ENCODE results near the gene MACC1.

DNA sequence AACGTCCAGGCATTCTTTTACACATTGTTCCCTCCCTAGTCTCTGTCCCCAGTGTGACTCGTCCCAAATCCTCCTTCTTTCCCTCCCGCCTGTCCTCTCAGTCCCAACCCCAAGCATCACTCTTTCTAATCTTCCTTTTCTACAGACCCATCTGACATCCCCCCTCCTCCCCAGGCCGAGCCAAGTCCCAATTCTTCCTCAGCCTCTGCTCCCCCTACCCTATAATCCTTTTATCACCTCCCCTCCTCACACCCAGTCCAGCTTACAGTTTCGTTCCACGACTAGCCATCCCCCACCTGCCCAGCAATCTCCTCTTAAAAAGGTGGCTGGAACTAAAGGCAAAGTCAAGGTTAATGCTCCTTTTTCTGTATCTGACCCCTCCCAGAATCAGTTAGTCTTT, 95.1 kb downstream of the MACC1 start:
- TF ChIP-seq, protein P1, sequence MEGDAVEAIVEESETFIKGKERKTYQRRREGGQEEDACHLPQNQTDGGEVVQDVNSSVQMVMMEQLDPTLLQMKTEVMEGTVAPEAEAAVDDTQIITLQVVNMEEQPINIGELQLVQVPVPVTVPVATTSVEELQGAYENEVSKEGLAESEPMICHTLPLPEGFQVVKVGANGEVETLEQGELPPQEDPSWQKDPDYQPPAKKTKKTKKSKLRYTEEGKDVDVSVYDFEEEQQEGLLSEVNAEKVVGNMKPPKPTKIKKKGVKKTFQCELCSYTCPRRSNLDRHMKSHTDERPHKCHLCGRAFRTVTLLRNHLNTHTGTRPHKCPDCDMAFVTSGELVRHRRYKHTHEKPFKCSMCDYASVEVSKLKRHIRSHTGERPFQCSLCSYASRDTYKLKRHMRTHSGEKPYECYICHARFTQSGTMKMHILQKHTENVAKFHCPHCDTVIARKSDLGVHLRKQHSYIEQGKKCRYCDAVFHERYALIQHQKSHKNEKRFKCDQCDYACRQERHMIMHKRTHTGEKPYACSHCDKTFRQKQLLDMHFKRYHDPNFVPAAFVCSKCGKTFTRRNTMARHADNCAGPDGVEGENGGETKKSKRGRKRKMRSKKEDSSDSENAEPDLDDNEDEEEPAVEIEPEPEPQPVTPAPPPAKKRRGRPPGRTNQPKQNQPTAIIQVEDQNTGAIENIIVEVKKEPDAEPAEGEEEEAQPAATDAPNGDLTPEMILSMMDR (IDR thresholded peaks at IDR 0.05), result no peak
- no peak for TF ChIP-seq POLR2A (IDR thresholded peaks at IDR 0.05)
- no peak for TF ChIP-seq POLR2AphosphoS5 (IDR thresholded peaks at IDR 0.05; ENCODE audit: insufficient read depth in 1 of 2, low read depth in 1 of 2)

All from vagina (tissue), 2 donors.